ENCODE results near the gene CLEC9A.

CLEC9A gene

DNA sequence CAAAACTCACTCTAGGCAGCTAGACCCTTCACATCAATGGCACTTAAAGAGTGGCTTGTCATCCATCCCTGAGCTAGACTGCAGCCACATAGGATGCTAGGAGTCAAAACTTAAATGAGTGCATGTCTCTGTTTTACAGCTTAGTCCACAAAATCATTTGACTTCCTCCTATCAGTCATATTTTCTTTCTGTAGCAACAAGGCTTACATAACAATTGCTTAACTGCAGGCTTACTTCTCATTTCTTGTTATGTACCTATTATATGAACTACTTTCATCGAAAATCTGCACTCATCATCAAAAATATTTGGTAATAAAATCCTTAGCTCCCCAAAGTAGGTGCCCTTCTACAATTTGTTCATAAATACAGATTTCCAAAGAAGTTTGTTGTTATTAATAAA, 38.2 kb downstream of the CLEC9A start:
- DNase-seq: peak; percentile 85

DNA sequence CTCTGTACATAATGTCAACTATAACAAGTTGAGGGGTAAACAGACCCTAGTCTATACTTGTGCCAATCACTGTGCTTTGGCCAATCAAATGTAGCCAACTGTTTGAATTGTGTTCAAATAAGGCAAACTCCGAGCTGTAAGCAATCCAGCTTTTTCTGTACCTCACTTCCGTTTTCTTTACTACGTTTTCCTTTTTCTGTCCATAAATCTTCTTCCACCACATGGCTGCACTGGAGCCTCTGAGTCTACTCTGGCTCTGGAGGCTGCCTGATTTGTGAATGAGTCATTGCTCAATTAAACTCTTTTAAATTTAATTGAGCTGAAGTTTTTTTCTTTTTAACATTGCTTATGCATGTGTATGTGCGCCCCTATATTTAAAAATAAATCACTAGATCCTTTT, 38.6 kb downstream of the CLEC9A start:
- DNase-seq: peak; percentile 28

DNA sequence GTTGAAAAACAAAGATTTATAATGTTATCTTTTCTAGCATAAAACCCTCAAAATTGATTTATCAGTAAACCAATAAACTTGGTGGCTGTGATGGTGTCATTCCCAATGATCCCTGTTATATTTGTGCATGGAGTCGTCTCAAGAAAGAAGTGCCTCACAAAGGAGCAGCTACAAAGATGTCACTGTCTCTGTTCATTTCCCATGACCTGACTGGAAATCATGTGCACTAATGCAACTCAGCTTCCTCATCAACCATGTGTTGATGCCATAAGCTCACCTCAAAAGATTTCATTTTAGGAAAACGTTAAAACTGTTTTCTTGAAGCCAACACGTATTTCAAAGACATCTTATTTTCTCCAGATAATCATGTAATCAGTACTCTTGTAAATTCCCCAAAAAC, 39.5 kb downstream of the CLEC9A start:
- DNase-seq: no peak

DNA sequence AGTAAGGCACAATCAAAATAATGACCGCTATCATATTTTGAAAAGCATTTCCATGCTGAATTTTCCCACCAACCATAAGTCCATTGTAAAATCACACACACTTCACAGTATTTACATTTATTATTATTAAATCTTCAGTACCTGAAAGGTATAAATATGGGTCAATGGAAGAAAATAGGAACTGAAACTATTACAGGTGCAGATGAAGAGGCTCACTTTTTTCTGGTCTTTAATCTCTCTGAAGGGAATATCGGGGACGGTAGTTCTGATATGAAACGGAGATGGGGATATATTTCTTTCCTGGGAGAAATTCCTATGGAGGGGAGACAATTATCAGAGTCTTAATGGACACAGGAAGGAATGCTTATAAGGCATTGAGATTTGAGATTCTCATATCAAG, 39.9 kb downstream of the CLEC9A start:
- no peak for DNase-seq

DNA sequence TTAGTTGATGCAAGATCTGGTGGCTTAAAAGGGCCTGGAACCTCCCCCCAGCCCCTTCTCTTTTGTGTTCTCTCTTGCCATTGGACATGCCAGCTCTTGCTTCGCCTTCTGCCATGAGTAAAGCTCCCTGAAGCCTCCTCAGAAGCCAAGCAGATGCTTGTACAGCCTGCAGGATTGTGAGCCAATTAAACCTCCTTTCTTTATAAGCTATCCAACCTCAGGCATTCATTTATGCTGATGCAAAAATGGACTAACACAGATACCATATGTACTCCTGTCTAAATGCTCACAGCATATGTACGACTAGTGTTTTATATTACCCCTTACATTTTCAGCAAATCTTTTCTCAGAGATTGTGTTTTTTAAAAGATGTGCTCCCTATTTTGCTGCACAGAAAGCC, 41.6 kb downstream of the CLEC9A start:
- DNase-seq: no peak

DNA sequence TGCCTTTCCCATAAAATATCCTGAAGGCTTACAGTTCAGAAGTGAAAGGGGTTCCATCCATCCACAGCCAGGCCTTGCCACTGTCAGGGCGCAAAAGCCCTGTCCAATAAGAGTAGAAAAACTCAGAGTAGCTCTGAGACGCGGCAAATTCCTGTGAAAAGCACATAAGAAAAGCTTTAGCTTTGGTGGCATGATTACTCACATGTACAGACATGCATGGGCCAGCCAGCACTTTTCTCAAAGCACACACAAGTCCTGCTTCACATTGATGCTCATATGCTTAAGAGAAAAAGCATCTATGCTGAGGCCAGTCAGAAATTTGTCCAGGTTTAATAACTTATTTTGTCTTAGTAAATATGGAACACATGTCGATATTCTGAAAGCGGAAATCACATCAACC, 42.8 kb downstream of the CLEC9A start:
- no peak for DNase-seq

DNA sequence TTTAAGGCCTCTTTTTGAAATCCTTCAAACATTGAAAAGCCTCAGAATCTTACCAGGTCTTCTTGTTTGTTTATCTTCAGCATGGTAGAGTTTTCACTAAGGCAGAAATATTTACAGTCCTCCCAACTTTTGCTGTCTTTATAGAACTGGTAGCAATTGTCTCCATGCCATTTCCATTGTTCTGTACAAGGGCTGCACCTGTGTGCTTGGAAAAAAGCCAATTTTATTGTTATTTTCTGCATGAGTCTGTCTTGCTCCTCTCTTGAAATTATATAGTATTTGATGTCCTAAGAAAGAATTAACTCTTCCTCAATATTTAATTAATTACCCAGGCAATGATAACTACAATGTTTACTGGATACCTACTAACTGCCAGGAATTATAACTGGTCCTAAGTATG, 45.0 kb downstream of the CLEC9A start:
- DNase-seq: no peak

DNA sequence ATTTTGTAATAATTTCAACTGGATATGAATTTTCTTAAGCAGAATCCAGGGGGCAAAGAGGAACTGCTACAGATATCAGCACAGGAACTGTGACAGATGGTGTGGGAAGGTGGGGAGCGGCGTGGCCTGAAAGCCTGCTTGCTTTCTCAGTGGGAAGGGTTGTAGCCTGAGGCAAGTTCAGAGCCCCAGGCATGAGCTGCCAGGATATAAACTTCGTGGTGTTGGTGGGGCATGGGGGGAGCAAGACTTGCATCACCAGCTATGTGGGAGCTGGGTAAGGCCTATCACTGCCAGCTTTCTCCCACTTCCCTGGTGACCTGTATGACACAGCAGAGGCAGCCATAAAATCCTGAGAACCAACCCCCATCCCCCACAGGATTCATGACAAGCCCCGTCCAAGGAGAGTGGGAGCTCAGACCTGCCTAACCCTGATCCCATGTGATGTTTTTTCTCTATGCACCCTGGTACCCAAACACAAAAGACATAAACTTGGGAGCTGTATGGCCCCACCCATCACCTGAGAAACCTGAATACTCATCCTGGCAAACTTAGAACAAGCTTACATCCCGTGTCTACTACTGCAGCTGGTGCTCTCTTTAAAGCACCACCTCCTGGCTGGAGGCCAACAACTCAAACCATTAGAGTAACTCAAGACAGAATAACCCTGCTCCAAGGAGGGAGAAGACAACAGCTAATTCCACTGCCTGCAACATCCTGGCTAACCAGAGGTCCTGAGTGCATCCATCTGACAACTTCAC, 51.8 kb downstream of the CLEC9A start:
- DNase-seq: no peak

DNA sequence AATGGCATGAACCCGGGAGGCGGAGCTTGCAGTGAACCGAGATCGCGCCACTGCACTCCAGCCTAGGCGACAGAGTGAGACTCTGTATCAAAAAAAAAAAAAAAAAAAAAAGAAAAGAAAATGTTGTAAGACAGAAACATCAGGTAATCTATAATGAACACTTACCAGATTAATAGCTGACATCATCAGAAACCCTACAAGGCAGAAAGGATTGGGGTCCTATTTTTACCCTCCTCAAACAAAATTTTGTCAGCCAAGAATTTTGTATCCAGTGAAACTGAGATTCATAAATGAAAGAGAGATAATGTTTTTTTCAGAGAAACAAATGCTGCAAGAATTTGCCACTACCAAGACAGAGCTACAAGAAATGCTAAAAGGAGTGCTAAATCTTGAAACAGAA, 54.3 kb downstream of the CLEC9A start:
- DNase-seq: no peak

DNA sequence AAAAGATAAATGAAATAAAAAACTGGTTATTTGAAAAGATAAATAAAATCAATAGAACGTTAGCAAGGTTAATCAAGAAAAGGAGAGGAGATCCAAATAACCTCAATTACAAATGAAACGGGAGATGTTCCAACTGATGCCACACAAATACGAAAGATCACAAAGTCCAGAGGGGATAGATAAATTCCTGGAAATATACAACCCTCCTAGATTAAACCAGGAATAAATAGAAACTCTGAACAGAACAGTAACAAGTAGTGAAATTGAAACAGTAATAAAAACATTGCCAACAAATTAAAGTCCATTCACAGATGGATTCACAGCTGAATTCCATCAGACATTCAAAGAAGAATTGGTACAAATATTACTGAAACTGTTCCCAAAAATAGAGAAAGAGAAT, 55.9 kb downstream of the CLEC9A start:
- no peak for DNase-seq

DNA sequence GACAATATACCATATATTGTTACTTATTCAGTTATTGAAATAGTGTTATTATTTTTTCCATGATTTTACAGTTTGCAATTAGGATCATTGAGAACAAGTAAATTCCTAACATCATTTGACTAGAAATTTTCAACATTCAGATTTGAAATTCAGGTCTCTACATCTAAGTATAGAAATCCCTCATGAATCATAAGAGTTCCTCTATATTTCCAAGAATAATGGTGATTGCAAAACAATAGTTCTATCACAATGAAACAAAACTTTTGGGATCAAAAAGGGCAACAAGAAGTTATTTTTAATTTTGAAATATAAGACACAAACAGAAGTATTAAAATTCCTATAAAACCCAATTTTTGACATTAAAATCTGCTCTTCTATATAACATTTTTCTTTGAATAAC, 57.5 kb downstream of the CLEC9A start:
- DNase-seq: no peak

DNA sequence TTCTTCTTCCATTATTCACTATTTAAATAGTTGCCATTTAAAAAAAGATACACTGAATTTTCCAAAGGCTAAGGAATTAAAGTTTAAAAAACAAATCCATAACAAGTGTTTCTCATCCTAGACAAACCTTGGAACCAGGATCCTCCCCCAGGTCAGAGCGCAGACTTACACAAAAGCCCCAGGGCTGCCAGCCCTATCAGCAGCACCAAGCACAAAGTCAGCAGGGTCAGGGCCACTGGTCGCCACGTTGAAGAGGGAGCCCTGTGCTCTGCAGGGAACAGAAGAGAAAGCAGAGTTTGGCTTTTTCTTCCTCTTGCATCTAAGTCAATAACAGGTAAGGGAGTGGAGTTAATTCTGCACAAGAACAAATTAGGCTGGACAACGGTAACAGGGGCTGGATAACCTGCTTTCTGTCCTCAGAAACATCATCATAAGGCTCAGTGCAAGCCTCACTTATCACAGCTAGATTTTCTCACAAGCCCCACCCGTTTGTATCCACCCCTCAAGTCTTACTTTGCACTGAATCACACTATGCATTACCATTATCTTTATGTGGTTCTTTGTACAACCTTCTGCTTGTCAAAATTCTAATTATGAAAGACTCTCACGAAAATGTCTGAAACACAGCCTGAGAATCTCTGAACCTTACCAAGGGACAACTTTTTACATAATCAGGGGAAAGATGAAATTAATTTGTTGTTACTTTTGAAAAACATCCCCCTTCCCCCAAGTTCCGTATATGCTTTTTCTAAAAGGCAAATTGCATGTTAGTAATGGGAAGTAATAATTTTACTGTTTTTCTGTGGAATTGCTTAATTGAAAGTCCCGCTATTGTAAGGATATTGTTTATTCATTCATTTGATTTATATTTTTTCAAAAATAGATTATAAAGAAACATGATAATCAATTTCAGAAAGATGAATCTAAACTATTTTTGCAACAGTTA, 58.7 kb downstream of the CLEC9A start:
- DNase-seq: no peak

DNA sequence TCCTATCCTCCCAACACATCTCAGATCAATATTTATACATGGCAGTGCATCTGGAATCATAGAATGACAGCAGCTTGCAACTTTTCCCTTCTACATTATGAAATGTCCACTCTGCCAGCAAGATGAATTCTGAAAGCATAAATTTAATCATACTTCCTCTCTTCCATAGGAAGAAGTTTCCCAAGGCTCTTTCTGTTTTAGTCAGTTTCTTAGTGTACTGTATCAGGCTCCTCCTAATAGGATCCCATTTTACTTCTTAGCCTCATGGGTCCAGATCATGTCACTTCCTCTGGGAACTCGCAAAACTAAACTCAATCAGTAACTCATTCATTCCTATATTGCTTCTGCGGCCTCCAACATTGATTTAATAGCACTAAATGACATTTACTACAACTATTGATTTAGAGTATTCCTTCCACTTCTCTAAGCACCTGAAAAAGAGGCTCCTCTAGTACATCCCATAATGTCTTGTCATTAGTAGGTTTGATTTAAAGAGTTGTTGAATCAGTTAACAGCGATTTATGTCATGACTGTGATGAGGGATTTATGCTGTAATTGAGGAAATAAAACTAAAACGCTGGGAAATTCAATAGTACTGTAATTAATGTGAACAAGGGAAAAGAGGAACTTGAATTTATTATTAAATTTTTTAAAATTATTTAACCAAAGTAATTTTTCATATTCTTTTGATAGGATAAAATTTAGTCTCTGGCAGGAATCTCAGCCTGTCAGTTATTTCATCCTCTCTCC, 64.3 kb downstream of the CLEC9A start:
- no peak for DNase-seq

DNA sequence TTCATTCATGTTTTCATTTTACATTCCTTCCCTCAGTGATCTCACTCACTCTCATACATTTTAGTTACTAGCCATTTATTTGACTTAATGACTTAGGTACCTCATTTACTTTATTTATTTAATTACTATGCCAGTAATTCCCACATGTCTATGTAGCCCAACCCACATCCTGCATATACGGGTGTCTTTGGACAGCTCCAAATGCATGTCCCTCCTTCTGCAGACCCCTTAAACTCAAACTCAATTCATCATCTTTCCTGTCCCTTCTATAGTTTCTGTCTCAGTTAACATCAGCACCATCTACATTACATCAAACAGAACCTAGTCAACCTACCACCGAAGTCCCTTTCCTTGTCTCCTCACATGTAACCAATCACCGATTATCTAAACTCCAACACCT, 65.5 kb downstream of the CLEC9A start:
- DNase-seq: no peak

DNA sequence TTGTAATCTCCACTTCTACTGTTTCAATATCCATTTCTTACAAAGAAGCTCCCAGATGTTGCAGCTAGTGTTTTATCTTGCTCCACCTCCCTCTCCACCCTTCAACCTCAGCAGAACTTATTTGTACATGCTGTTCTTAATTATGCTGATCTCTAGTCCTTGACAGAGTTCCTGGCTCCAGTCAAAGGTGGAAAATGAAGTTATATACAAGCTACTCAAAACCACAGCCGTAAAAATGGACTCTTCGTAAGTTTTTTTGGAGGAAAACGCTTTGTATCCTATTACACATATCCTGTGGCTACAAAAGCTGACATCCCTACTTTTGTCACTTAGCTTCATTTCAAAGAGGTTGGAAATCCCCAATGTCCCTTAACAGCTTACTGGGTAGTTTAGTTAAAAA, 67.0 kb downstream of the CLEC9A start:
- DNase-seq: no peak

DNA sequence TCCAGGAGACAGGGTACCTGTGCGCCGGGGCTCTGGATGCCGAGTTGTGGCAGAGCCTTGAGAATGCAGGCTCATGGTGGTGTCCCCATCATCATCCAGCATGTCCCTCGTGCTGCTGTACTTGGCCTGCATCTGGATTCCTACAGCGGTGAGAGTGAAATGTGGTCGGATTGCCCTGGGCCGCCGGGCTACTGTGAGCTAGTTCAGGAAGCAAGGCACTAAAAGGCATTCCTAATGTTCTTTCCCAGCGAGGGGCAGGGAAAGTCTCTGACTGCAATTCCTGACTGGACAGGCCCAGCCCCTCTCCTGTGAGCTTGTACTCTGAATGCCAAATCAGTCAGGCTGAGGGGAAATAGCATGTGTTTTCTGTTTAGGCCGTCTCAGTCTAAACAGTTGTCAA, 68.3 kb downstream of the CLEC9A start, which contains the start of gene CLEC1A:
Gene CLEC1A, minus strand, starts transcription at position 195 of the 400 bp plus-strand sequence. Its CDS starts 63 bp downstream, at position 132.
- no peak for DNase-seq

DNA sequence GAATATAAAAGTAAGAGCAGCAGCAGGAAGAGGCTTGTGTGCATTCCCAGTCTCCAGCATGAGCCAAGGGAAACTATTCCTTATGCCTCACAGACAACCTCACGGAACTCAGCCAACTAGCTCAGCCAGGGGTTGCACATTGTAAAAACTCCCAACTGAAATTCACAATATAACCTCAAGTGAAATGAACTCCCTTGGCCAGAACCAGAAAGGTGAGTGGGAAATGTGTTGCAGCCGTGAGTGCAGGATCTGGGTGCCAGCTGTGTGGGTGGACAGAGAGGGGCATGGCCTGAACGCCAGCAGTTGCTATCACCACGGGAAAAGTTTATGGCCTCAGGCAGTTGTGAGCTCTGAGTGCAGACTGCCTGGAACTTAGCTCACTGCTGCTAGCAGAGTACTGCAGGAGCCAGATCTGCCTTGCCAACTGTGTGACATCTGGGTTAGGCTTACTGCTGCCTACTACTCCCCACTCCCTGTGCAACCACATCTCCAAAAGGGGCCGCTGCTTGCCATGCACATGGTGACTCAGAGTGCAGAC, 70.6 kb downstream of the CLEC9A start:
- no peak for DNase-seq

DNA sequence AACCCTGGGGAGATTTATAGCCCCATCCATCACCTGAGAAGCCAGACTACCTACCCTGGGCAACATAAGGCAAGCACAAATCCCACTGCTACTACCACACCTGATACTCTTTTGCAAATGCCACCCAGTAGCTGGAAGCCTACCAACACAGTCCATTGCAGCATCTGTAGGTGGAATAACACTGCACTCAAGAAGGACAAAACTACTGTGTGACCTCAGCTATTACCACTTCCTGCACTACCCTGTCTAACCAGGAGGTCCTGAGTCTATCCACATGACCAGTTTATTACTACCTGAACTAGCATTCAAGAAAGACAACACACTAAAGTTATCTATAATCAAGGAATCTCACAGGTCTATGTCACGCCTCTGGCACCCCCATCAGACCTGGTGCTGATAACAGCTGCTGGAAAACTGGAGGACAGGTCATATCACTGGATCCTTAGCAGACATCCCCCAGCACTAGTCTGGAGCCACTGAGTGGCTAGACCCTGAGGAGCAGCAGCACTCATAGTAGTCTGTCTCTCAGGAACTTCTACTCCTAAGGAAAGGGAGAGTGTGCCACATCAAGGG, 71.3 kb downstream of the CLEC9A start:
- DNase-seq: no peak

DNA sequence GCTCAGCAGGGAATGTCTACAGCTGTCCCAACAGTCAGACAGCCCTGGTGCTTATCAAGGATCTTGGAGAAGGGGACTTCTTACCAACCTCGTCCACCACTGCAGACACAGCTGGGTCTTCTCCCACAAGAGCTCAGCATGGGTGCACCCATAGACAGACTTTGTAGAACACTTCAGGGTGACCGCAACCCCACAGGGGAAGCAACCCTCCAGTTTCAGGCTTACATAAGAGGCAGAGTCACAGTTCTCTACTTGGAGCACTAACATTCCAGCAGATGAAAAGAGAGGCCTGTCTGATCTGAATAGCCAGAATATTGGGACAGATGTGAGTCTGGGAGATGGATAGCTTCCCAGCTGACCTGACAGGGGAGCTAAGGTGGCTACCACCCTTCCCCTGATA, 71.8 kb downstream of the CLEC9A start:
- peak; percentile 60 for DNase-seq

DNA sequence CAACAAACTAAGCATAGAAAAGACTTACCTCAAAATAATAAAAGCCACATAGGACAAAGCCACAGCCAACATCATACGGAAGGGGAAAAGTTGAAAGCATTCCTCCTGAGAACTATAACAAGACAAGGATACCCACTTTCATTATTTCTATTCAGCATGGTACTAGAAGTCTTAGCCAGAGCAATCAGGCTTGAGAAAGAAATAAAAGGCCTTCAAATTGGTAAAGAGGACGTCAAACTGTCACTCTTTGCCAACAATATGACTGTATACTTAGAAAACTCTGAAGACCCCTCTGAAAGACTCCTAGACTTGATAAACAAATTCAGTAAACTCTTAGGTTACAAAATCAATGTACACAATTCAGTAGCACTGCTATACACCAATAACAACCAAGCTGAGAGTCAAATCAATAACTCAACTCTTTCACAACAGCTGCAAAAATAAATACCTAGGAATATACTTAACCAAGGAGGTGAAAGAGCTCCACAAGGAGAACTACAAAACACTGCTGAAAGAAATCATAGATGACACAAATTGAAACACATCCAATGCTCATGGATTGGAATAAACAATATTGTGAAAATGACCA, 79.9 kb downstream of the CLEC9A start:
- DNase-seq: no peak

DNA sequence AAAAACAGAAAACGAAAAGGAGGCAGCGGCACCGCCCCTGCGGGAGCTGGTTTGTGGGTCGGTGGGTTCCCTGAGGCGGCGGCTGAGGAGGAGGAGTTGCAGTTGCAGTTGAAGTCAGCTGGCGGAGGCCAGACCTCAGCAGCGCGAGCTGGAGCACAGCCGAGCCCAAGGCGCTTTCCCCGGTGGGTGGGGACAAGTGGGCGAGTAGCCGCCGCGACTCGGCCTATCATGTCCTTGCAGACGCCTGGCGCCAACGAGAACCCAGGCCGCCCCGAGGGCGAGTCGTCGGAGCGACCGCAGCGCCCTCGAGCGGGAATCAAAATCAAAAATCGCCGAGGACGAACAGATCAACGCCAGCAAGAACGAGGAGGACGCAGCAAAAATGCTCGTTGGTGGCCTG, 81.0 kb downstream of the CLEC9A start:
- no peak for DNase-seq

DNA sequence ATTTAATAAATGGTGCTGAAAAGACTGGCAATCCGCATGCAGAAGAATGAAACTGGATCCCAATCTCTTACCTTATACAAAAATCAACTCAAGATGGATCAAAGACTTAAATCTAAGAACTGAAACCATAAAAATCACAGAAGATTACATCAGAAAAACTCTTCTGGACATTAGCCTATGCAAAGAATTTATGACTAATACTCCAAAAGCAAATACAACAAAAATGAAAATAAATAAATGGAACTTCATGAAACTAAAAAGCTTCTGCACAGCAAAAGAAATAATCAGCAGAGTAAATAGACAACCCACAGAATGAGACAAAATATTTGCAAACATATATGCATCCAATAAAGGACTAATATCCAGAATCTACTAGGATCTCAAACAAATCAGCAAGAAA, 82.6 kb downstream of the CLEC9A start:
- DNase-seq: no peak
